A549 (cell line): ENCODE measurements around the gene C20orf141. TPM values are rescaled to one million over a fixed set of nuclear protein-coding genes. Genes with fewer than 3 reads are reported as not detected.

Experiments
- ATAC-seq, 2 experiments: fragments of 200-7000 bp in 1 of 2; fragments of >200 bp in 1 of 2; cut with Nextera tagmentation in 1 of 2; cut with Tn5 transposase in 1 of 2; 3 replicates each; pipeline versions ENCODE4 v1.8.0 to v1.9.1; 2018 to 2020; ENCODE audit warnings: mild to moderate bottlenecking in 1 of 2, moderate library complexity in 1 of 2
- CTCF ChIA-PET: fragments of 300-600 bp; sonication (Branson Sonifier 250); formaldehyde crosslinking; extraction: SDS; loops from one replicate; lab custom pipeline; 2021; ENCODE audit warnings: antibody characterized with exemption, inconsistent platforms; lab: Yijun Ruan, JAX
- POLR2A ChIA-PET: fragments of 350-600 bp; formaldehyde crosslinking; extraction: SDS; loops from one replicate; lab custom pipeline; 2021; ENCODE audit warnings: antibody characterized with exemption, inconsistent platforms; lab: Yijun Ruan, JAX
- DNase-seq, 2 experiments: peaks; one replicate each; pipeline versions ENCODE4 v3.0.0 to v3.0.0-alpha.2; 2011 to 2016; ENCODE audit warnings: low read depth in 1 of 2, low spot score in 1 of 2
- FAIRE-seq: peaks from 2 replicates; lab custom pipeline; 2011; peaks lifted over from hg19 to GRCh38; lab: Jason Lieb, UNC
- H3K27ac ChIP-seq, 2 experiments: fragments of >200 bp; sonication (Bioruptor Twin); formaldehyde crosslinking; 3 replicates each; pipeline ENCODE4 v1.5.1; 2016 to 2017
- H3K4me1 ChIP-seq: fragments of >200 bp; sonication (Bioruptor Twin); formaldehyde crosslinking; 3 replicates; pipeline ENCODE4 v1.6.1; 2016
- H3K4me2 ChIP-seq: fragments of >200 bp; sonication (Bioruptor Twin); formaldehyde crosslinking; 3 replicates; pipeline ENCODE4 v1.6.1; 2016
- H3K4me3 ChIP-seq: fragments of >200 bp; sonication (Bioruptor Twin); formaldehyde crosslinking; 3 replicates; pipeline ENCODE4 v1.5.1; 2016
- H3K9me3 ChIP-seq: fragments of >200 bp; sonication (Bioruptor Twin); formaldehyde crosslinking; 3 replicates; pipeline ENCODE4 v1.6.1; 2016
- BHLHE40 ChIP-seq: IDR thresholded peaks from 2 replicates; pipeline ENCODE4 v1.6.1; 2012; ENCODE audit warnings: low read depth, low read length, inconsistent platforms
- CEBPB ChIP-seq, 2 experiments: fragments of >200 bp in 1 of 2; sonication (Bioruptor Twin) in 1 of 2; formaldehyde crosslinking in 1 of 2; IDR thresholded peaks; 2 replicates each; pipeline ENCODE4 v1.6.1; 2012 to 2016
- CHD2 ChIP-seq: fragments of 150-350 bp; IDR thresholded peaks from 2 replicates; pipeline ENCODE4 v1.6.1; 2014; ENCODE audit warnings: low read length; ENCODE audit not compliant: partially characterized antibody
- EHMT2 ChIP-seq: fragments of 200-600 bp; sonication (generic); IDR thresholded peaks from 2 replicates; pipeline ENCODE4 v1.6.1; 2016; ENCODE audit warnings: antibody characterized with exemption, low read depth, mild to moderate bottlenecking, moderate library complexity
- ESRRA ChIP-seq: fragments of 150-350 bp; IDR thresholded peaks from 2 replicates; pipeline ENCODE4 v1.6.1; 2014; ENCODE audit warnings: mild to moderate bottlenecking, low read length, borderline replicate concordance
- GATA3 ChIP-seq: IDR thresholded peaks from 2 replicates; pipeline ENCODE4 v1.6.1; 2012; ENCODE audit warnings: borderline replicate concordance
- JUNB ChIP-seq: fragments of >200 bp; sonication (Bioruptor Twin); formaldehyde crosslinking; IDR thresholded peaks from 2 replicates; pipeline ENCODE4 v1.6.1; 2016
- KDM1A ChIP-seq: fragments of 200-600 bp; sonication (generic); IDR thresholded peaks from 2 replicates; pipeline ENCODE4 v1.6.1; 2016; ENCODE audit warnings: low read depth, mild to moderate bottlenecking
- KDM5A ChIP-seq: fragments of 200-600 bp; sonication (generic); IDR thresholded peaks from 2 replicates; pipeline ENCODE4 v1.6.1; 2016; ENCODE audit warnings: antibody characterized with exemption, mild to moderate bottlenecking
- MAFK ChIP-seq: fragments of 450-650 bp; IDR thresholded peaks from 2 replicates; pipeline ENCODE4 v1.6.1; 2014; ENCODE audit not compliant: partially characterized antibody
- PHF8 ChIP-seq: fragments of 200-600 bp; sonication (generic); IDR thresholded peaks from 2 replicates; pipeline ENCODE4 v1.6.1; 2016; ENCODE audit warnings: low read depth, mild to moderate bottlenecking, antibody characterized with exemption, moderate library complexity, borderline replicate concordance
- POLR2A ChIP-seq: IDR thresholded peaks from 2 replicates; pipeline ENCODE4 v1.6.1; 2012; ENCODE audit warnings: mild to moderate bottlenecking, low read length
- POLR2AphosphoS2 ChIP-seq: conservative IDR thresholded peaks from 2 replicates; pipeline ENCODE4 v1.6.1; 2012; ENCODE audit warnings: low read length, improper control_type of control experiment, inconsistent platforms
- RFX5 ChIP-seq: fragments of 450-650 bp; IDR thresholded peaks from 2 replicates; pipeline ENCODE4 v1.7.1; 2014; ENCODE audit warnings: antibody characterized with exemption, mild to moderate bottlenecking, moderate library complexity
- SMC3 ChIP-seq: fragments of >200 bp; sonication (Bioruptor Twin); formaldehyde crosslinking; IDR thresholded peaks from 3 replicates; pipeline ENCODE4 v1.6.1; 2018; ENCODE audit warnings: inconsistent platforms
- TFCP2L1 ChIP-seq: fragments of 250-450 bp; sonication (Bioruptor Pico); IDR thresholded peaks from 2 replicates; pipeline ENCODE4 v1.5.0; 2021; ENCODE audit warnings: mild to moderate bottlenecking
- TP53 ChIP-seq: fragments of 250-450 bp; sonication (Bioruptor Pico); IDR thresholded peaks from 2 replicates; pipeline ENCODE4 v1.5.0; 2021; ENCODE audit warnings: mild to moderate bottlenecking, moderate library complexity
- ZSCAN20 ChIP-seq: fragments of 250-450 bp; sonication (Bioruptor Pico); IDR thresholded peaks from 2 replicates; pipeline ENCODE4 v1.8.0; 2022; ENCODE audit warnings: mild to moderate bottlenecking, moderate library complexity
- WGBS: methylation state at CpG from one replicate; pipeline ENCODE4 v1.1.6; 2017; ENCODE audit errors: missing lambda C conversion rate; 5-methylcytosine and 5-hydroxymethylcytosine counted together
- polyA plus RNA-seq, 4 experiments: library from polyadenylated mRNA; depleted of rRNA in 3 of 4; stranded (reverse); fragments of >200 nt; fragmentation: RNase III in 1 of 4; extraction: RNeasy Plus Mini Kit Qiagen cat#74134 plus additional on column Dnase treatment in 1 of 4; gene quantifications; 2 replicates in 3 of 4; 3 replicates in 1 of 4; pipeline ENCODE4 v1.2.3, GENCODE V29; 2011 to 2017
- TF ChIP-seq, protein P1 (sequence below): IDR thresholded peaks from 2 replicates; pipeline ENCODE4 v1.6.1; 2012; ENCODE audit warnings: low read depth, borderline replicate concordance
- TF ChIP-seq, protein P2 (sequence below): fragments of 150-350 bp; IDR thresholded peaks from 2 replicates; pipeline ENCODE4 v1.6.1; 2014; ENCODE audit warnings: low read depth, mild to moderate bottlenecking, low read length
- TF ChIP-seq, protein P3 (sequence below): fragments of >200 bp; sonication (Bioruptor Twin); formaldehyde crosslinking; IDR thresholded peaks from 2 replicates; pipeline ENCODE4 v1.6.1; 2016
- TF ChIP-seq, protein P4 (sequence below): fragments of 200-600 bp; sonication (generic); IDR thresholded peaks from 2 replicates; pipeline ENCODE4 v1.6.1; 2016; ENCODE audit warnings: antibody characterized with exemption, mild to moderate bottlenecking, moderate library complexity
- TF ChIP-seq, protein P5 (sequence below): fragments of 450-650 bp; IDR thresholded peaks from 2 replicates; pipeline ENCODE4 v1.6.1; 2014; ENCODE audit warnings: antibody characterized with exemption

C20orf141 gene
- polyA plus RNA-seq, 2 of the 4 experiments (the other 2 are of a cell fraction) = 0.16 to 0.56 TPM

DNA sequence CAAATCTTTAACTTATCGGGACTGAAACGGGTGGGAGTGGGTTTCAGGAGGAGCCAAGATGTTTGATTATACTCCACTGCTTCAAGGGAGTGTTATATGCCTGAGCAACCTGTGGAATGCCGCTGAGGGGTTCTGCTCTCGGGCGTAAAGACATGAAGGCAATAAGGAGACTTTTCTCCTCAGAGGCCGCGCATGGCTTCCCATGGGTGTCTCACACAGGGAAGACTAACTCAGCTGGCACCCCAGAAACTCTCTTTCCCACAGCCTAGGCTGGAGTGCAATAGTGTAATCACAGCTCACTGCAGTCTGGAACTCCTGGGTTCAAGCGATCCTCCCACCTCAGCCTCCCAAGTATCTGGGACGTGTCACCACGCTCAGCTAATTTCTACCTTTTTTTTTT is 5.1 kb upstream of the C20orf141 start:
- ChIA-PET POLR2A (no interaction called here), CTCF (interaction anchor here (1.1 to 4.4 kb wide), 5 partner anchors 10 to 122 kb away, joined by 3 to 12 read pairs (median 6); no protein-coding TSS in a partner anchor)
- Histone ChIP-seq H3K27ac (no peak overlapping the region), H3K4me1 (peaks cover 17% of the 10 kb centered on the region), H3K4me3 (no peak overlapping the region)
- DNase-seq = no peak
- 72% methylated on average over 10 of the region's 10 CpGs for WGBS
- no peak for ATAC-seq
- no peak for TF ChIP-seq JUNB
- TF ChIP-seq POLR2AphosphoS2 = no peak
- TF ChIP-seq, all 56 proteins: peak for 0
- FAIRE-seq = no peak
- Histone ChIP-seq H3K4me2 (no peak overlapping the region), H3K9me3 (peaks cover 24% of the 10 kb centered on the region)

DNA sequence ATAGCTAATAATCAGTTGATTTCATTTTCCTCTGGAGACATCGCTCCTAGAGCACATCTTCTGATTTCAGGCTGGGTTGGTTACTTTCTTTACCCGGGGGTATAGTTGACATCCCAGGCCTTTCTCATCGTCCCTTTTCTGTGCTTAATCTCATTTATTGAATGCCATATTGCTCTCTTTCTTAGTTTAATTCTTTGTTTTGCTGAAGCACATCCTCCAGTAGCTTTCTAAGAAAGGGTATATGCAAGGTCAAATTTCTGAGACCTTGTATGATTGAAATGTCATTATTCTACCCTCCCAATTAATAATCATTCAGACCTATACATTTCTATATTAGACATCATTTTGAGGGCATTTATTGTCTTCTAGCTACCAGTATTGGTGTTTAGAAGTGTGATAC is 2.6 kb upstream of the C20orf141 start:
- no peak for TF ChIP-seq EHMT2
- TF ChIP-seq CHD2 = no peak
- TF ChIP-seq SMC3 = no peak
- TF ChIP-seq KDM1A = peak; percentile 59; the same call in 1 of the 2 replicates
- ATAC-seq (no peak), DNase-seq (no peak), FAIRE-seq (no peak)
- H3K4me1 ChIP-seq = peaks cover 20% of the 10 kb centered on the region
- peaks cover 24% of the 10 kb centered on the region for H3K9me3 ChIP-seq
- H3K4me2 ChIP-seq = no peak overlapping the region
- ChIA-PET POLR2A (interaction anchor here (0.6 kb wide), 1 partner anchor 56 kb away, joined by 13 read pairs; no protein-coding TSS in a partner anchor), CTCF (interaction anchor here (0.9 to 1.5 kb wide), 4 partner anchors 14 to 71 kb away, joined by 3 to 5 read pairs (median 5); no protein-coding TSS in a partner anchor)
- H3K4me3 ChIP-seq = no peak overlapping the region
- WGBS = 8% methylated on average over 3 of the region's 3 CpGs
- no peak overlapping the region for H3K27ac ChIP-seq

DNA sequence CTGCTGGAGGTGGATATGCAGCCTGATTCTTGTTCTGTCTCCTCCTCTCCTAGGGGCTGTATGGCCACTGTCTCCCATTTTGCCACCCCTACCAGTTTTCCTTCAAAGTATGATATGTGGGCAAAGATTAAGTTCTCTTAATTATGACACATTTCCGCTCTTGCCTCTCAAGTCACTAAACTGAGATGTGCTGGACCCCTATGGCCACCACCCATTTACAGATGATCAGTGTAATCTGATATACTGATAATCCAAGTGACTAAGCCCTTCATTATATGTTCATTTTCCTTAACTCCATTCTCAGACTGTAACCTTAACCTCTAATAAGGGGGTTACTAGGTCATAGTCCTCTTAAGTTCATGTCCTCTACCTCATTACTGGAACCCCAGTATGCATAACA is 711 bp upstream of the C20orf141 start:
- Histone ChIP-seq H3K9me3 (peaks cover 24% of the 10 kb centered on the region), H3K4me1 (peaks cover 20% of the 10 kb centered on the region), H3K4me2 (peak overlapping the region; percentile 66), H3K4me3 (no peak overlapping the region), H3K27ac (peak overlapping the region; percentile 29 to 71; a peak in 5 of 6 replicates)
- ATAC-seq (no peak; a peak in 1 of 6 replicates), DNase-seq (no peak), FAIRE-seq (no peak)
- TF ChIP-seq ZSCAN20 (CRISPR knock-in tag) (no peak), ESRRA (no peak), GATA3 (no peak), PHF8 (no peak), CEBPB (IDR thresholded peaks at IDR 0.05) (no peak), POLR2A (no peak), BHLHE40 (no peak), MAFK (no peak), CHD2 (no peak), TFCP2L1 (no peak), KDM5A (no peak), RFX5 (no peak), TP53 (no peak)
- TF ChIP-seq, protein P1, sequence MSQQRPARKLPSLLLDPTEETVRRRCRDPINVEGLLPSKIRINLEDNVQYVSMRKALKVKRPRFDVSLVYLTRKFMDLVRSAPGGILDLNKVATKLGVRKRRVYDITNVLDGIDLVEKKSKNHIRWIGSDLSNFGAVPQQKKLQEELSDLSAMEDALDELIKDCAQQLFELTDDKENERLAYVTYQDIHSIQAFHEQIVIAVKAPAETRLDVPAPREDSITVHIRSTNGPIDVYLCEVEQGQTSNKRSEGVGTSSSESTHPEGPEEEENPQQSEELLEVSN = no peak
- TF ChIP-seq, protein P2, sequence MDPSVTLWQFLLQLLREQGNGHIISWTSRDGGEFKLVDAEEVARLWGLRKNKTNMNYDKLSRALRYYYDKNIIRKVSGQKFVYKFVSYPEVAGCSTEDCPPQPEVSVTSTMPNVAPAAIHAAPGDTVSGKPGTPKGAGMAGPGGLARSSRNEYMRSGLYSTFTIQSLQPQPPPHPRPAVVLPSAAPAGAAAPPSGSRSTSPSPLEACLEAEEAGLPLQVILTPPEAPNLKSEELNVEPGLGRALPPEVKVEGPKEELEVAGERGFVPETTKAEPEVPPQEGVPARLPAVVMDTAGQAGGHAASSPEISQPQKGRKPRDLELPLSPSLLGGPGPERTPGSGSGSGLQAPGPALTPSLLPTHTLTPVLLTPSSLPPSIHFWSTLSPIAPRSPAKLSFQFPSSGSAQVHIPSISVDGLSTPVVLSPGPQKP = no peak
- TF ChIP-seq, protein P3, sequence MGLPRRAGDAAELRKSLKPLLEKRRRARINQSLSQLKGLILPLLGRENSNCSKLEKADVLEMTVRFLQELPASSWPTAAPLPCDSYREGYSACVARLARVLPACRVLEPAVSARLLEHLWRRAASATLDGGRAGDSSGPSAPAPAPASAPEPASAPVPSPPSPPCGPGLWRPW = no peak
- TF ChIP-seq, protein P4, sequence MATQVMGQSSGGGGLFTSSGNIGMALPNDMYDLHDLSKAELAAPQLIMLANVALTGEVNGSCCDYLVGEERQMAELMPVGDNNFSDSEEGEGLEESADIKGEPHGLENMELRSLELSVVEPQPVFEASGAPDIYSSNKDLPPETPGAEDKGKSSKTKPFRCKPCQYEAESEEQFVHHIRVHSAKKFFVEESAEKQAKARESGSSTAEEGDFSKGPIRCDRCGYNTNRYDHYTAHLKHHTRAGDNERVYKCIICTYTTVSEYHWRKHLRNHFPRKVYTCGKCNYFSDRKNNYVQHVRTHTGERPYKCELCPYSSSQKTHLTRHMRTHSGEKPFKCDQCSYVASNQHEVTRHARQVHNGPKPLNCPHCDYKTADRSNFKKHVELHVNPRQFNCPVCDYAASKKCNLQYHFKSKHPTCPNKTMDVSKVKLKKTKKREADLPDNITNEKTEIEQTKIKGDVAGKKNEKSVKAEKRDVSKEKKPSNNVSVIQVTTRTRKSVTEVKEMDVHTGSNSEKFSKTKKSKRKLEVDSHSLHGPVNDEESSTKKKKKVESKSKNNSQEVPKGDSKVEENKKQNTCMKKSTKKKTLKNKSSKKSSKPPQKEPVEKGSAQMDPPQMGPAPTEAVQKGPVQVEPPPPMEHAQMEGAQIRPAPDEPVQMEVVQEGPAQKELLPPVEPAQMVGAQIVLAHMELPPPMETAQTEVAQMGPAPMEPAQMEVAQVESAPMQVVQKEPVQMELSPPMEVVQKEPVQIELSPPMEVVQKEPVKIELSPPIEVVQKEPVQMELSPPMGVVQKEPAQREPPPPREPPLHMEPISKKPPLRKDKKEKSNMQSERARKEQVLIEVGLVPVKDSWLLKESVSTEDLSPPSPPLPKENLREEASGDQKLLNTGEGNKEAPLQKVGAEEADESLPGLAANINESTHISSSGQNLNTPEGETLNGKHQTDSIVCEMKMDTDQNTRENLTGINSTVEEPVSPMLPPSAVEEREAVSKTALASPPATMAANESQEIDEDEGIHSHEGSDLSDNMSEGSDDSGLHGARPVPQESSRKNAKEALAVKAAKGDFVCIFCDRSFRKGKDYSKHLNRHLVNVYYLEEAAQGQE = no peak
- TF ChIP-seq, protein P5, sequence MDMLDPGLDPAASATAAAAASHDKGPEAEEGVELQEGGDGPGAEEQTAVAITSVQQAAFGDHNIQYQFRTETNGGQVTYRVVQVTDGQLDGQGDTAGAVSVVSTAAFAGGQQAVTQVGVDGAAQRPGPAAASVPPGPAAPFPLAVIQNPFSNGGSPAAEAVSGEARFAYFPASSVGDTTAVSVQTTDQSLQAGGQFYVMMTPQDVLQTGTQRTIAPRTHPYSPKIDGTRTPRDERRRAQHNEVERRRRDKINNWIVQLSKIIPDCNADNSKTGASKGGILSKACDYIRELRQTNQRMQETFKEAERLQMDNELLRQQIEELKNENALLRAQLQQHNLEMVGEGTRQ = no peak
- WGBS = 91% methylated on average over 1 of the region's 1 CpG
- POLR2A ChIA-PET = interaction anchor here (0.7 kb wide), 1 partner anchor 26 kb away, joined by 4 read pairs; no protein-coding TSS in a partner anchor
- CTCF ChIA-PET = interaction anchor here (1.0 to 1.6 kb wide), 5 partner anchors 10 to 57 kb away, joined by 3 to 6 read pairs (median 3); no protein-coding TSS in a partner anchor
